Loucy (cell line): ENCODE results near the gene PCDHGA2.

Source experiments
- H2AFZ ChIP-seq: fragments of 200-600 bp; sonication (generic); 2 replicates; pipeline ENCODE4 v1.6.0; 2016; ENCODE audit warnings: antibody characterized with exemption, mild to moderate bottlenecking, low read length, moderate library complexity
- H3F3A ChIP-seq: fragments of 200-600 bp; 2 replicates; pipeline ENCODE4 v1.6.0; 2016; ENCODE audit warnings: antibody characterized with exemption, low read depth, mild to moderate bottlenecking
- H3K27me3 ChIP-seq: fragments of 200-600 bp; sonication (generic); 2 replicates; pipeline ENCODE4 v1.6.1; 2014; ENCODE audit warnings: low read length, mild to moderate bottlenecking; ENCODE audit not compliant: insufficient read depth, poor library complexity, severe bottlenecking
- H3K36me3 ChIP-seq: fragments of 200-600 bp; sonication (generic); 2 replicates; pipeline ENCODE4 v1.6.1; 2016; ENCODE audit warnings: low read length; ENCODE audit not compliant: insufficient read depth
- H3K4me1 ChIP-seq: fragments of 200-600 bp; sonication (generic); 2 replicates; pipeline ENCODE4 v1.5.1; 2014; ENCODE audit warnings: low read length, mild to moderate bottlenecking; ENCODE audit not compliant: insufficient read depth, poor library complexity, severe bottlenecking
- H3K4me2 ChIP-seq: fragments of 200-600 bp; sonication (generic); 2 replicates; pipeline ENCODE4 v1.6.0; 2014; ENCODE audit warnings: antibody characterized with exemption, low read length, low read depth, mild to moderate bottlenecking; ENCODE audit not compliant: poor library complexity, severe bottlenecking
- H3K4me3 ChIP-seq: fragments of 200-600 bp; sonication (generic); 2 replicates; pipeline ENCODE4 v1.5.1; 2014; ENCODE audit warnings: low read length, mild to moderate bottlenecking, mixed read lengths; ENCODE audit not compliant: poor library complexity, severe bottlenecking
- H3K79me2 ChIP-seq: fragments of 200-600 bp; sonication (generic); 2 replicates; pipeline ENCODE4 v1.6.1; 2014; ENCODE audit warnings: low read length; ENCODE audit not compliant: insufficient read depth
- H3K9ac ChIP-seq: fragments of 200-600 bp; sonication (generic); 2 replicates; pipeline ENCODE4 v1.6.0; 2014; ENCODE audit warnings: mild to moderate bottlenecking, low read depth, low read length, moderate library complexity; ENCODE audit not compliant: poor library complexity, severe bottlenecking
- H3K9me2 ChIP-seq: fragments of 200-600 bp; sonication (generic); replicated peaks from 2 replicates; pipeline ENCODE4 v1.6.1; 2016; ENCODE audit warnings: low read depth, low read length, mixed read lengths
- H3K9me3 ChIP-seq: fragments of 200-600 bp; sonication (generic); 2 replicates; pipeline ENCODE4 v1.6.1; 2014; ENCODE audit warnings: mild to moderate bottlenecking, antibody characterized with exemption, low read length, low read depth; ENCODE audit not compliant: insufficient read depth
- H4K20me1 ChIP-seq: fragments of 200-600 bp; sonication (generic); 2 replicates; pipeline ENCODE4 v1.6.0; 2014; ENCODE audit warnings: antibody characterized with exemption, low read length, mild to moderate bottlenecking; ENCODE audit not compliant: insufficient read depth, poor library complexity, severe bottlenecking
- EZH2phosphoT487 ChIP-seq: fragments of 200-600 bp; IDR thresholded peaks from 2 replicates; pipeline ENCODE4 v1.6.1; 2018; ENCODE audit warnings: antibody characterized with exemption, mild to moderate bottlenecking, moderate library complexity, borderline replicate concordance
- TF ChIP-seq, protein P1 (sequence below): fragments of 200-600 bp; sonication (generic); conservative IDR thresholded peaks from 2 replicates; pipeline ENCODE4 v1.5.1; 2014; ENCODE audit warnings: mild to moderate bottlenecking, antibody characterized with exemption, low read length

PCDHGA2 gene

DNA sequence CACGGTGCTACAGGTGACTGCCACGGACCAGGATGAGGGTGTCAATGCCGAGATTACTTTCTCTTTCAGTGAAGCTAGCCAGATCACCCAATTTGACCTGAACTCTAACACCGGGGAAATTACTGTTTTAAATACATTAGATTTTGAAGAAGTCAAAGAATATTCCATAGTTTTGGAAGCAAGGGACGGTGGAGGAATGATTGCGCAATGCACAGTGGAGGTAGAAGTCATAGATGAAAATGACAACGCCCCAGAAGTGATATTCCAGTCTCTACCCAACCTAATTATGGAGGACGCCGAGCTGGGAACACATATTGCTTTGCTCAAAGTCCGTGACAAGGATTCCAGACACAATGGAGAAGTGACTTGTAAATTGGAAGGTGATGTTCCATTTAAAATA, 50.1 kb downstream of the PCDHGA2 start:
- TF ChIP-seq, protein P1, sequence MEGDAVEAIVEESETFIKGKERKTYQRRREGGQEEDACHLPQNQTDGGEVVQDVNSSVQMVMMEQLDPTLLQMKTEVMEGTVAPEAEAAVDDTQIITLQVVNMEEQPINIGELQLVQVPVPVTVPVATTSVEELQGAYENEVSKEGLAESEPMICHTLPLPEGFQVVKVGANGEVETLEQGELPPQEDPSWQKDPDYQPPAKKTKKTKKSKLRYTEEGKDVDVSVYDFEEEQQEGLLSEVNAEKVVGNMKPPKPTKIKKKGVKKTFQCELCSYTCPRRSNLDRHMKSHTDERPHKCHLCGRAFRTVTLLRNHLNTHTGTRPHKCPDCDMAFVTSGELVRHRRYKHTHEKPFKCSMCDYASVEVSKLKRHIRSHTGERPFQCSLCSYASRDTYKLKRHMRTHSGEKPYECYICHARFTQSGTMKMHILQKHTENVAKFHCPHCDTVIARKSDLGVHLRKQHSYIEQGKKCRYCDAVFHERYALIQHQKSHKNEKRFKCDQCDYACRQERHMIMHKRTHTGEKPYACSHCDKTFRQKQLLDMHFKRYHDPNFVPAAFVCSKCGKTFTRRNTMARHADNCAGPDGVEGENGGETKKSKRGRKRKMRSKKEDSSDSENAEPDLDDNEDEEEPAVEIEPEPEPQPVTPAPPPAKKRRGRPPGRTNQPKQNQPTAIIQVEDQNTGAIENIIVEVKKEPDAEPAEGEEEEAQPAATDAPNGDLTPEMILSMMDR: no peak
- no peak for TF ChIP-seq EZH2phosphoT487
- no peaks in the 10 kb centered on the region for H3K9me2 ChIP-seq
- no peak overlapping the region for H3K4me2 ChIP-seq
- no peak overlapping the region for H3K9ac ChIP-seq
- no peaks in the 10 kb centered on the region for H3K4me1 ChIP-seq
- H3F3A ChIP-seq: no peaks in the 10 kb centered on the region
- no peak overlapping the region for H3K4me3 ChIP-seq
- no peak overlapping the region for H2AFZ ChIP-seq
- no peaks in the 10 kb centered on the region for H3K9me3 ChIP-seq
- no peaks in the 10 kb centered on the region for H4K20me1 ChIP-seq
- no peaks in the 10 kb centered on the region for H3K36me3 ChIP-seq
- H3K27me3 ChIP-seq: no peaks in the 10 kb centered on the region
- no peaks in the 10 kb centered on the region for H3K79me2 ChIP-seq

DNA sequence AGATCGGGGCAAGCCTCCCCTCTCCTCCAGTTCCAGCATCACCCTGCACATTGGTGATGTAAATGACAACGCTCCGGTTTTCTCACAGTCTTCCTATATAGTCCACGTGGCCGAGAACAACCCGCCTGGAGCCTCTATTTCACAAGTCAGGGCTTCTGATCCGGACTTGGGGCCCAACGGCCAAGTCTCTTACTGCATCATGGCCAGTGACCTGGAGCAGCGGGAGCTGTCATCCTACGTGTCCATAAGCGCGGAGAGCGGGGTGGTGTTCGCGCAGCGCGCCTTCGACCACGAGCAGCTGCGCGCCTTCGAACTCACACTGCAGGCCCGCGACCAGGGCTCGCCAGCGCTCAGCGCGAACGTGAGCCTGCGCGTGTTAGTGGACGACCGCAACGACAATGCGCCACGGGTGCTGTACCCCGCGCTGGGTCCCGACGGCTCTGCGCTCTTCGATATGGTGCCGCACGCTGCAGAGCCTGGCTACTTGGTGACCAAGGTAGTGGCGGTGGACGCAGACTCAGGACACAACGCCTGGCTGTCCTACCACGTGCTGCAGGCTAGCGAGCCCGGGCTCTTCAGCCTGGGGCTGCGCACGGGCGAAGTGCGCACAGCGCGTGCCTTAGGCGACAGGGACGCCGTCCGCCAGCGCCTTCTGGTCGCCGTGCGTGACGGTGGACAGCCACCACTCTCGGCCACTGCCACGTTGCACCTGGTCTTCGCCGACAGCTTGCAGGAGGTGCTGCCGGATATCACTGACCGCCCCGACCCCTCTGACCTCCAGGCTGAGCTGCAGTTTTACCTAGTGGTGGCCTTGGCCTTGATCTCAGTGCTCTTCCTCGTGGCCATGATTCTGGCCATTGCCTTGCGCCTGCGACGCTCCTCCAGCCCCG, 50.8 kb downstream of the PCDHGA2 start:
- Histone ChIP-seq H3F3A (no peaks in the 10 kb centered on the region), H3K4me1 (no peaks in the 10 kb centered on the region), H3K4me2 (no peak overlapping the region), H3K4me3 (no peak overlapping the region), H3K9me3 (no peaks in the 10 kb centered on the region), H4K20me1 (no peaks in the 10 kb centered on the region), H2AFZ (no peak overlapping the region), H3K36me3 (no peaks in the 10 kb centered on the region), H3K9me2 (no peaks in the 10 kb centered on the region), H3K27me3 (no peaks in the 10 kb centered on the region), H3K79me2 (no peaks in the 10 kb centered on the region), H3K9ac (no peak overlapping the region)
- TF ChIP-seq, protein P1: no peak

DNA sequence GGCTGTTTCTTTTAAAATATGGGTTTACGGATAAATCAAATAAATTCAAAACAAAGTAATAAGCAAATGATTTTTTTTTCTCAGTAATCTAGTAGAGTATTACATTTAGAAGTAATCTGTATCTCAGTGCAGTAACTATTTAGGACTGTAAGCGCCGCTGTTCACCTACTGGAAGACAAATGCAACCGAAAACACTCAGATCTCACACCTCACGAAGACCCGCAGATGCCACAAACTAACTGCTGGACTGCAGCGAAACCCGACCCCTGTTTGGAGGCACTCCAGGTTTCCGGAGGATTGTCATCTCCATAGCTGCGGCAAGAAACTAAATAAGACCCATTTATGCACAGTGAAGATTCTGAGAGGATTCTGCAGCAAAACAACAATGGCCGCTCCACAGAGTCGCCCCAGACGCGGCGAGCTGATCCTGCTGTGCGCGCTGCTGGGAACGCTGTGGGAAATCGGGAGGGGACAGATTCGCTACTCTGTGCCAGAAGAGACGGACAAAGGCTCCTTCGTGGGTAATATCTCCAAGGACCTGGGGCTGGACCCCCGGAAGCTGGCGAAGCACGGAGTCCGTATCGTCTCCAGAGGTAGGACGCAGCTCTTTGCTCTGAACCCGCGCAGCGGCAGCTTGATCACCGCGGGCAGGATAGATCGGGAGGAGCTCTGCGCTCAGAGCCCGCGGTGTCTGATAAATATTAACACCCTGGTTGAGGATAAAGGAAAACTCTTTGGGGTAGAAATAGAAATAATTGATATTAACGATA, 54.1 kb downstream of the PCDHGA2 start, which contains the start of gene PCDHGA8:
PCDHGA8 (plus strand) TSS at position 205 of the 770 bp plus-strand sequence; CDS start at position 386, 181 bp downstream.
- no peak for TF ChIP-seq EZH2phosphoT487
- TF ChIP-seq, protein P1: peak; percentile 56
- no peaks in the 10 kb centered on the region for H3K9me3 ChIP-seq
- no peaks in the 10 kb centered on the region for H3K27me3 ChIP-seq
- H3K4me1 ChIP-seq: no peaks in the 10 kb centered on the region
- no peak within 1 kb of the TSS for H3K4me3 ChIP-seq
- no peaks in the 10 kb centered on the region for H3K9me2 ChIP-seq
- no peaks in the 10 kb centered on the region for H3K36me3 ChIP-seq
- H3K79me2 ChIP-seq: no peaks in the 10 kb centered on the region
- no peaks in the 10 kb centered on the region for H4K20me1 ChIP-seq
- no peak within 1 kb of the TSS for H3K9ac ChIP-seq
- H3K4me2 ChIP-seq: no peak within 1 kb of the TSS
- no peak within 1 kb of the TSS for H2AFZ ChIP-seq
- no peaks in the 10 kb centered on the region for H3F3A ChIP-seq
